Kidney epithelial cell (primary cell): Measurements from ENCODE around the gene RIMS1. TPM values are rescaled to one million over a fixed set of nuclear protein-coding genes. Genes with fewer than 3 reads are reported as not detected.

Experiments
- DNase-seq: peaks from one replicate; pipeline ENCODE4 v3.0.0-alpha.2; 2010; ENCODE audit warnings: low read depth
- H3K27me3 ChIP-seq: 2 replicates; pipeline ENCODE4 v1.6.0; 2011; ENCODE audit warnings: low read length; ENCODE audit not compliant: control insufficient read depth, insufficient read depth
- H3K36me3 ChIP-seq: 2 replicates; pipeline ENCODE4 v1.5.1; 2011; ENCODE audit warnings: low read length; ENCODE audit not compliant: control insufficient read depth, insufficient read depth
- H3K4me3 ChIP-seq: 2 replicates; pipeline ENCODE4 v1.5.1; 2011; ENCODE audit warnings: low read depth, mild to moderate bottlenecking, control low read depth, low read length
- CTCF ChIP-seq: IDR thresholded peaks from 2 replicates; pipeline ENCODE4 v1.5.1; 2011; ENCODE audit warnings: mild to moderate bottlenecking, moderate library complexity, low read length, control low read depth, inconsistent platforms; ENCODE audit not compliant: insufficient read depth, poor library complexity, severe bottlenecking
- total RNA-seq: library from RNA; depleted of rRNA; stranded (reverse); fragments of >200 nt; gene quantifications from 2 replicates; pipeline ENCODE4 v1.2.3, GENCODE V29; 2015

Gene RIMS1
- total RNA-seq: 0.38 and 0.55 TPM in 2 replicates

DNA sequence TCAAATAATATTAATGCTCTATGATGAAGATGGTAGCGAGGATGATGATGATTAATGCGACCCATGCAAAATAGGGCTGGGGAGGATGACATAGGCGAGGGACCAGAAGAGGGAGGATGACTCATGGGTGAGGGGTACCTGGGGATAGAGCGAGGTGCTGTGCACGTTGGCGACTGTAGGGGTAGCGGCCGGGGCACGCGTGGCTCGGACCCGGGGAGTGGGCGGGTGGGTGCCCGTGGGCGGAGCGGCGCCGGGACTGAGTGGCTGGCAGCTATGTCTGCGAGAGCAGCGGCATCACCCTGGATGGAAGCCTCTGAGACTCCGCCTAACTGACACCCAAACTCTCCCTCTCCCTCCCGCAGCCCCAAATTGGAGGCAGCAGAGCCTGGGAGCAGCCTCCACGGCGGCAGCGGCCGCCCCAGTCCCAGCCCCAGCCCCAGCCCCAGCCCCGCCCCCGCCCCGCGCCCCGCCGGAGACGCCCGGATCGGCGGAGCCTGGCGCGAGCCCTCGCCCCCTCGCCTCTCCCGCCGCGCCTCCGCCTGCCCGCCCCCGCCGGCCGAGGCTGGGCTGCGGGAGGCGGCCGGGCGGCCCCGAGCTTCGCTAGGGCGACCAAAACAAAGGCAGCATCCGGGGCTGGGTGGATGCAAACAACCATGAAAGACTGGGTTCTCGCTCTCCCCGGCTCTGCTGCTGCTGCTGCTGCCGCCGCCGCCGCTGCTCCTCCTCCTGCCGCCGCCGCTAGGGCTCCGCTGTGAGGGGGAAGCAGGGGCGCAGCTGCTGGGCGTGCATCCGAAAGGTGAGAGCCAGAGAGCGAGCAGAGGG is at the start of gene RIMS1:
RIMS1 (plus strand) TSS at position 367 of the 822 bp plus-strand sequence. CDS start 474 bp downstream, outside the sequence.
- no peak for DNase-seq
- Histone ChIP-seq H3K27me3 (peaks cover 25% of the 10 kb centered on the region), H3K36me3 (no peaks in the 10 kb centered on the region), H3K4me3 (peak within 1 kb of the TSS; percentile 36)
- peak; percentile 48 for TF ChIP-seq CTCF

DNA sequence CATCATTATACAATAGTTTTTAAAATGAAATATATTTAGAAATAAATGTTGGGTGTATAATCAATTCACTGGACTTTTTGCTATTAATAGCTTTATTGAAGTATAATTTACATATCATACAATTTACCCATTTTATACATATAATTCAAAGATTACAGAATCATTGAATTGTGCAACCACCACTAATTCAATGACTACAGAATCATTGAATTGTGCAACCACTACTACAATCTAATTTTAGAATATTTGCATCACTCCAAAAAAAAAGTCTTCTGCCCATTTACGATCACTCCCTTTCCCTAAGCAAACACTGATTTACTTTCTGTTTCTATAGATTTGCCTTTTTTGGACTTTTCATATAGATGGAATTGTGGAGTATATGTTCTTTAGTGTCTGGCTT is 35.1 kb upstream of the RIMS1 start:
- no peak overlapping the region for H3K4me3 ChIP-seq
- no peaks in the 10 kb centered on the region for H3K27me3 ChIP-seq
- TF ChIP-seq CTCF: no peak
- no peak for DNase-seq
- H3K36me3 ChIP-seq: no peaks in the 10 kb centered on the region

DNA sequence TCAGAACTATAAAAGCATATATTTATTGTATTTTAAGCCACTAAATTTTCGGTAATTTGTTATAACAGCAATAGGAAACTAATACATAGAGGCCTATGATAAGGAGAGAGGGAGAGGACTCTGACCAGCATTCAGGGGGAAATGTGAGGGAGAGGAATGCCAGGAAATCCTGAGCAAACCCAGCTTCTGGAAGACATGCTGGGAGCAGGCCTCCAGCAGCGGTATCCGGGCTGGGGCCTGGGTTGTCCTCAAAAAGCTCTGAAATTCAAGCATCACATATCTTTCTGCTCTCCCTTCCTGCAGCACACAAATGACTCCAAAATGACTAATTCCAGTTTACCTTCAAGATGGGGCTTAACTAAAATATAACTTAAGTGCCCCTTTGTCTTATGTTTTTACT is 33.4 kb upstream of the RIMS1 start:
- DNase-seq: no peak
- no peaks in the 10 kb centered on the region for H3K36me3 ChIP-seq
- no peak overlapping the region for H3K4me3 ChIP-seq
- H3K27me3 ChIP-seq: no peaks in the 10 kb centered on the region
- TF ChIP-seq CTCF: no peak

DNA sequence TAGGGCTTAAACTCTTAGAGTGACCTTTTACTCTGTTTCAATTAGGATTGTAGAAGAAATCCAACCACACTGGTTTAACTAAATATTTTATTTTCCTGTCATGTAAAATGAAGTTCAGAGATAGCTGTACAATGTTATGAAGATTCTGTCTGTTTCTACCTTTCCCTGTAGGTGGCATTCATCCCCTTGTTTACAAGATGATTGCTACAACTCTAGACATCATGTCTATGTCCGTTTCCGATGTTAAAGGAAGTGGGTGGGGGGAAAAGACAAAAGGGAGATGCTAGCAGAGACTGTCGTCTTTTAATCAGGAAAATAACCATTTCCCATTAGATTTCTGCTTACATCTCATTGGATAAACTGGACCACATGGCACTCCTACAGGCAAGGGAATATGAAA is 30.9 kb upstream of the RIMS1 start:
- H3K27me3 ChIP-seq: no peaks in the 10 kb centered on the region
- H3K4me3 ChIP-seq: no peak overlapping the region
- H3K36me3 ChIP-seq: no peaks in the 10 kb centered on the region
- DNase-seq: no peak
- TF ChIP-seq CTCF: no peak

GRCh38 chr6:71879016-71879415 is 7.3 kb upstream of the RIMS1 start:
- Histone ChIP-seq H3K36me3 (no peaks in the 10 kb centered on the region), H3K27me3 (no peaks in the 10 kb centered on the region), H3K4me3 (no peak overlapping the region)
- no peak for DNase-seq
- no peak for TF ChIP-seq CTCF
